ENCODE data around the gene SNRPN. TPM values are rescaled to one million over a fixed set of nuclear protein-coding genes. Genes with fewer than 3 reads are reported as not detected.
"Not testable (repeated sequence)": the region's sequence is repeated elsewhere in the genome, so short reads cannot be mapped to it uniquely, and the experiment has no call there.

The SNRPN gene
- 33.6 and 35.4 TPM in 2 replicates for total RNA-seq

DNA sequence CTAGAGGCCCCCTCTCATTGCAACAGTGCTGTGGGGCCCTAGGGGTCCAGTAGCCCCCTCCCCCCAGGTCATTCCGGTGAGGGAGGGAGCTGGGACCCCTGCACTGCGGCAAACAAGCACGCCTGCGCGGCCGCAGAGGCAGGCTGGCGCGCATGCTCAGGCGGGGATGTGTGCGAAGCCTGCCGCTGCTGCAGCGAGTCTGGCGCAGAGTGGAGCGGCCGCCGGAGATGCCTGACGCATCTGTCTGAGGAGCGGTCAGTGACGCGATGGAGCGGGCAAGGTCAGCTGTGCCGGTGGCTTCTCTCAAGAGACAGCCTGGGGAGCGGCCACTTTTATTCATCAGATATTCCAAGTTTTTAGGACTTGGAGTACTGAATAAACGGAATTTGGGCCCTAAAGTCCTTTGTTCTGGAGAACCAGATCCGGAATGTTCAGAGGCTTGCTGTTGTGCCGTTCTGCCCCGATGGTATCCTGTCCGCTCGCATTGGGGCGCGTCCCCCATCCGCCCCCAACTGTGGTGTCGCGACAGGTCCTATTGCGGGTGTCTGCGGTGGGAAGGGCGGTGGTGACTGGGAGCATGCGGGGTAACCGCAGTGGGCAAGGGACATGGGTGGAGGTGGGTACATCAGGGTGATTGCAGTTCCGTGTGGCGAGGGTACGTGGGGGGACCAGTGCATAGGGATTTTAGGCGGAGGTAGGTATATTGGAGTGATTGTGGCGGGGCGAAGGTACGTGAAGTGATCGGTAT is at the start of gene SNRPN, which contains the start of gene SNURF:
Gene SNRPN, plus strand, starts transcription at position 205 of the 748 bp plus-strand sequence. CDS start 19,467 bp downstream, outside the sequence.
Gene SNURF, plus strand, starts transcription at position 205 of the 748 bp plus-strand sequence. Its CDS starts 62 bp downstream, at position 267.
- H3K27me3 Mint-ChIP-seq (ENCODE audit: insufficient read depth), result no peaks in the 10 kb centered on the region
- H3K27ac Mint-ChIP-seq, result peak within 1 kb of the TSS; percentile 92
- peaks cover 26% of the 10 kb centered on the region for H3K9me3 Mint-ChIP-seq
- peak; percentile 52 for DNase-seq (ENCODE audit: low spot score)
- peaks cover 3% of the 10 kb centered on the region for H3K36me3 Mint-ChIP-seq (ENCODE audit: low read depth)
- peaks cover 10% of the 10 kb centered on the region for H3K4me1 Mint-ChIP-seq (ENCODE audit: low read depth)
- intact Hi-C loops (cut with micrococcal nuclease), result loop anchor here (5.0 to 10.0 kb wide), 3 partner anchors 412 to 1130 kb away; no protein-coding TSS in a partner anchor
- H3K4me3 Mint-ChIP-seq, result peak within 1 kb of the TSS; percentile 95

DNA sequence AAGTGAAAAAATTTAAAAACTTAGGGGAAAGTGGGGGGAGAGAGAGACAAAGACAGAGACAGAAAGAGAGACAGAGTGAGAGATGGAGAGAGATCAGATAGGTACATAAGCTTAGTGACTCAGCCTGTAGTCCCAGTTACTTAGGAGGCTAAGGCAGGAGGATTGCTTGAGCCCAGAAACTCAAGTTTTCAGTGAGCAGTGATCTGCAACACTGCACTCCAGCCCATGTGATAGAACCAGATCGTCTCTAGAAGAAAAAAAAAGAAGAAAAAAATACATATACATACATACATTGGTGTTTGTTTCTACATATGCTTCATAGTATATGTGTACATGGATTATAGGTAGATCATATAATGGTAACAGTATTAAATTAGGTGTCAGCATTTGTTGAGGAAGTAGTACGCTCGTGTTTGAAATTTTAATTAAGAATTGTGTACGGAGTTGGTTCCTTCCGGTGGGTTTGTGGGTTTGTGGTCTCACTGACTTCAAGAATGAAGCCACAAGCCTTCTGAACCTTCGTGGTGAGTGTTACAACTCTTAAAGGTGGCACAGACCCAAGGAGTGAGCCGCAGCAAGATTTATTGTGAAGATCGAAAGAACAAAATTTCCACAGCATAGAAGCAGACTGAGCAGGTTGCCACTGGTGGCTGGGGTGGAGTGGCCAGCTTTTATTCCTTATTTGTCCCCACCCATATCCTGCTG is 38.3 kb upstream of the SNRPN start:
- Mint-ChIP-seq H3K4me3 (no peak overlapping the region), H3K27me3 (ENCODE audit: insufficient read depth) (no peaks in the 10 kb centered on the region), H3K4me1 (ENCODE audit: low read depth) (no peaks in the 10 kb centered on the region), H3K27ac (no peak overlapping the region), H3K36me3 (ENCODE audit: low read depth) (no peaks in the 10 kb centered on the region), H3K9me3 (peaks cover 59% of the 10 kb centered on the region)
- intact Hi-C loops (cut with micrococcal nuclease), result no loop called here
- DNase-seq (ENCODE audit: low spot score), result no peak

DNA sequence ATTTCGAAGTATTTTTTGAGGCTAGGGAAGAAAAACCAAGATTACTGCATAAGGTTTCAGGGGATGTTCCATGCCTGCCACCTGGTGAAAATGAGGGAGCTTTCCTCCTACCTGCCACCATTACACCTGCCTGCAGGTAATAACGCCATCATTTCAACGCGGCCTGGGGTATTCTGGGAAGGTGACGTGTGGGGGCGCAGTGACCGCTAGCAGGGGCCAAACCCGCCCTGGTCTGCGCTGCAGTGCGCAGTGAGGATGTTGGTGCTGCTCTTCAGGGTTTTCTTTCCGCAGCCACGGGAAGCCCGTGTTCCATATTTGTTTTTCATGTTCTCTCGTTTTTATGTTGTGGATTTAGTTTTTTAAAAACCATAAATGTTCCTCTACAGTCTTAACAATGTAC is 37.4 kb upstream of the SNRPN start:
- peaks cover 54% of the 10 kb centered on the region for H3K9me3 Mint-ChIP-seq

DNA sequence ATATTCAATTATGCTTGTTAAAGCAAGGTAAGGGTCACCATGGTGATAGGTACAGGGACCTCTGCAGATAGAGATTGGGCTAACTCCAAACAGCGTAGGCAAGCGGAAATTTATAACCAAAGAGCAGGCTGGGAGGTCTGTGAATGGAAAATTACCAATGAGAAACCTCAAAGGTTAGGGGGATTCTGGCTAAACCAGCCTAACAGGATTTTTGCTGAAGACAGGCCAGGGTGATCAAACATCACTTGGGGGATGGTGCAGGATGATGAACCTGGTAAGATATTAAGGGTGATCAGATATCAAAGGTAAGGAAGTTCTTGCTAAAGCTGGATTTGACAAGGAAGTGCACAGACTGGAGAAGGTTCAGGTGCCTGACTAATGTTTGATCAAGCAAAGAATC is 35.3 kb upstream of the SNRPN start:
- Mint-ChIP-seq H3K9me3 (peaks cover 55% of the 10 kb centered on the region), H3K27ac (no peak overlapping the region), H3K36me3 (ENCODE audit: low read depth) (no peaks in the 10 kb centered on the region), H3K4me3 (no peak overlapping the region), H3K4me1 (ENCODE audit: low read depth) (no peaks in the 10 kb centered on the region), H3K27me3 (ENCODE audit: insufficient read depth) (no peaks in the 10 kb centered on the region)
- intact Hi-C loops (cut with micrococcal nuclease), result no loop called here
- no peak for DNase-seq (ENCODE audit: low spot score)

More for the DNA sequence above, 37.4 kb upstream of the SNRPN start:
- DNase-seq (ENCODE audit: low spot score), result no peak
- Mint-ChIP-seq H3K27ac (no peak overlapping the region), H3K27me3 (ENCODE audit: insufficient read depth) (no peaks in the 10 kb centered on the region), H3K4me3 (no peak overlapping the region), H3K4me1 (ENCODE audit: low read depth) (no peaks in the 10 kb centered on the region), H3K36me3 (ENCODE audit: low read depth) (no peaks in the 10 kb centered on the region)
- intact Hi-C loops (cut with micrococcal nuclease), result no loop called here

DNA sequence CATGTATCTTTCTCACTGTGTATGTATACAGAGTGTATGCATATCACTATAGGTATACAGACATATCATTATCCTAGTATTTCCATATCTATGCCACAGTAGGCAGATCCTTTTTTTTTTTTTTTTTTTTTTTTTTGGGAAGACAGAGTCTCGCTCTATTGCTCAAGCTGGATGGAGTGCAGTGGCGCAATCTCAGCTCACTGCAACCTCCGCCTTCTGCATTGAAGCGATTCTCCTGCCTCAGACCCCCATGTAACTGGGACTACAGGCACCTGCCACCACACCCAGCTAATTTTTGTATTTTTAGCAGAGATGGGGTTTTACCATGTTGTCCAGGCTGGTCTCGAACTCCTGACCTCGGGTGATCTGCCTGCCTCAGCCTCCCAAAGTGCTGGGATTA is 32.0 kb upstream of the SNRPN start:
- H3K4me3 Mint-ChIP-seq; H3K27me3 Mint-ChIP-seq (ENCODE audit: insufficient read depth); H3K4me1 Mint-ChIP-seq (ENCODE audit: low read depth); H3K27ac Mint-ChIP-seq; DNase-seq (ENCODE audit: low spot score); intact Hi-C loops (cut with micrococcal nuclease); H3K36me3 Mint-ChIP-seq (ENCODE audit: low read depth): not testable (repeated sequence)
- H3K9me3 Mint-ChIP-seq, result peaks cover 41% of the 10 kb centered on the region

DNA sequence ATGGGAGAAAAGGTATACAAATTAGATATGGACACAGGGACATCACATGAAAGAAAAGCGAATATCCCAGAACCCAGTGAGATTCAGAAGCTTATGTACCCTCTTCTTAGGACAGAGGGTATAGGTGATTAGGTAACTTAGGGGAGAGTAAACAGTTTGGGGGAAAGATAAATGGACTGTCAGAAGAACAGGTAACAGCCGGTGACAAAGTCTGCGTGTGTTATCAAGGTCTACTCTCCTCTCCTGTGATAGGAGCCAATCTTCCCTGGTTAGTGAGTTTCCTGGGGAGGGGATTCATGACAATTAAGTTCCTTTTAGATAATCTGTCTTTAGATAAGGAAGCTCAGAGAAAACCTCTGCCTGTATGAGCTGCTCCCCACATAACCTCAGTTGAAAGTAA is 30.6 kb upstream of the SNRPN start:
- no peaks in the 10 kb centered on the region for H3K27me3 Mint-ChIP-seq (ENCODE audit: insufficient read depth)

DNA sequence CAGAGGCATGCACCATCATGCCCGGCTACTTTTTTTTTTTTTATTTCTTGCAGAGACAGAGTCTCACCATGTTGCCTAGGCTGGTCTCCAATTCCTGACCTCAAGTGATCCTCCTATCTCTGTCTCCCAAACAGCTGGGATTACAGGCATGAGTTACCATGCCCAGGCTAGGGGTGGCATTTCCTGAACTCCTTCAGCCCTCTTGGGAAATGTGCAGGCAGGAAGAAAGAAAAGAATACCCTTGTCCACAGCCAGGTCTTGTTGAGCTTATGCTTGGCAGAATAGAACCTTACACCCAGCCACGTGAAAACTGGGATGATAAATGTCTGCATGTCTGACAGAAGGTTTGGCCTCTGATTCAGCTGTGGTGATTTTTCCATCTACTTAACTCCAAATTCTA is 30.2 kb upstream of the SNRPN start:
- Mint-ChIP-seq H3K36me3 (ENCODE audit: low read depth) (no peaks in the 10 kb centered on the region), H3K9me3 (peaks cover 44% of the 10 kb centered on the region), H3K27ac (no peak overlapping the region), H3K4me3 (no peak overlapping the region), H3K4me1 (ENCODE audit: low read depth) (no peaks in the 10 kb centered on the region), H3K27me3 (ENCODE audit: insufficient read depth) (no peaks in the 10 kb centered on the region)
- DNase-seq (ENCODE audit: low spot score), result no peak
- intact Hi-C loops (cut with micrococcal nuclease), result no loop called here

More for the DNA sequence above, 30.6 kb upstream of the SNRPN start:
- DNase-seq (ENCODE audit: low spot score), result no peak
- Mint-ChIP-seq H3K36me3 (ENCODE audit: low read depth) (no peaks in the 10 kb centered on the region), H3K4me3 (no peak overlapping the region), H3K4me1 (ENCODE audit: low read depth) (no peaks in the 10 kb centered on the region), H3K27ac (no peak overlapping the region), H3K9me3 (peaks cover 44% of the 10 kb centered on the region)
- intact Hi-C loops (cut with micrococcal nuclease), result no loop called here

DNA sequence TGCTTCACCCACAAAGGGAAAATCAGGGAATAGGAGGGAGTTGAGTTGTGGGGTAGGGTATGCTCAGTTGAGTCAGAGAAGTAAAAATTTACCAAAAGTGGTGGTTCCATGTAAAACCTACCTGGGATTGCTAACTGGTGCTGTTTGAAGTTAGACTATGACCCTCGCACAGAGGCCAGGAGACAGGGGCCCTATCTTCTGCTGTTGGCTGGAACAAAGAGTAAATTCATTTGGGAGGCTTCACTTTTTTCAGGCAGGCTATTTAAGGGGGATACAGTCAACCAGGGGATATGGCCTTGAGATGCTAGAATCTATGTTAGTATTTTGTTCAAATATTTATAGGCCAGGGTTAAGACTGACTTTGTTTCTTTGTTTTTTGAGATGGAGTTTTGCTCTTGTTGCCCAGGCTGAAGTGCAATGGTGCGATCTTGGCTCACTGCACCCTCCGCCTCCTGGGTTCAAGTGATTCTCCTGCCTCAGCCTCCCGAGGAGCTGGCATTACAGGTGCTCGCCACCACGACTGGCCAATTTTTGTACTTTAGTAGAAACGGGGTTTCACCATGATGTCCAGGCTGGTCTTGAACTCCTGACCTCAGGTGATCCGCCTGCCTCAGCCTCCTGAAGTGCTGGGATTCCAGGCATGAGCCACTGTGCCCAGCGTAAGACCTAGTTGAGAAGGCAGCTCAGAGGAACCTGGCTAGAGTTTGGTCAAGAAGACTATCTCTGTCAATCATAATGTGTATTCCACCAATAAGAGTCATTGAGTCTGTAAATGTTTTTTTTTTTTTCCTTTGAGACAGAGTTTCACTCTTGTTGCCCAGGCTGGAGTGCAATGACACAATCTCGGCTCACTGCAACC is 22.7 kb upstream of the SNRPN start:
- DNase-seq (ENCODE audit: low spot score); H3K36me3 Mint-ChIP-seq (ENCODE audit: low read depth); H3K4me3 Mint-ChIP-seq; H3K27me3 Mint-ChIP-seq (ENCODE audit: insufficient read depth); H3K27ac Mint-ChIP-seq; H3K4me1 Mint-ChIP-seq (ENCODE audit: low read depth); intact Hi-C loops (cut with micrococcal nuclease): not testable (repeated sequence)
- peaks cover 33% of the 10 kb centered on the region for H3K9me3 Mint-ChIP-seq

DNA sequence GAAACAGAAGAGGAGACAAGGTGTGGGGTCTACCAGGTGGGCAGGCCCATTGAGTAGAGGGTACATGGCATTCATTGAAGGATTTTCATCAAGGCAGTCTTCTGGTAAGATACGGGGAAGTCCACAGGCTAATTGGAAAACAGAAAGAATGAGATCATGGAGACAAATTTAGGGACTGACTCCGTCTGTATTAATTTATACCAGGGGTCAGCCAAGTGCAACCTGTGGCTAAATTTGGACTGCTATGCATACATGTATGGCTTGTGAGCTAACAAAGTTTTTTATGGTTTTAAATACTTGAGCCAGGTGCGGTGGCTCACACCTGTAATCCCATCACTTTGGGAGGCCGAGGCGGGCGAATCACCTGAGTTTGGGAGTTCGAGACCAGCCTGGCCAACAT is 21.1 kb upstream of the SNRPN start:
- intact Hi-C loops (cut with micrococcal nuclease), result no loop called here
- Mint-ChIP-seq H3K4me1 (ENCODE audit: low read depth) (no peaks in the 10 kb centered on the region), H3K9me3 (peaks cover 37% of the 10 kb centered on the region), H3K36me3 (ENCODE audit: low read depth) (no peaks in the 10 kb centered on the region), H3K27me3 (ENCODE audit: insufficient read depth) (no peaks in the 10 kb centered on the region), H3K4me3 (no peak overlapping the region), H3K27ac (no peak overlapping the region)
- DNase-seq (ENCODE audit: low spot score), result no peak

DNA sequence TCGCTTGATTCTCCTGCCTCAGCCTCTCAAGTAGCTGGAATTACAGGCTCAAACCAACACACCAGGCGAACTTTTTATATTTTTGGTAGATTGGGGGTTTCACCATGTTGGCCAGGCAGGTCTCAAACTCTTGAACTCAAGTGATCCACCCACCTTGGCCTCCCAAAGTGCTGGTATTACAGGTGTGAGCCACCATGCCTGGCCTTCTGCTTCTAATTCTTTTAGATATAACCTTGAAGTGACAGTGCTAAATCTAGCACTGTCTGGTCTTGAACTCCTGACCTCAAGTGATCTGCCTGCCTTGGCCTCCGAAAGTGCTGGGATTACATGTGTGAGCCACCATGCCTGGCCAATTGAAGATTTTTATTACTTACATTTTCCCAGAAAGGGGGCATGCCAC is 16.6 kb upstream of the SNRPN start:
- H3K27me3 Mint-ChIP-seq (ENCODE audit: insufficient read depth); H3K27ac Mint-ChIP-seq; intact Hi-C loops (cut with micrococcal nuclease); H3K4me3 Mint-ChIP-seq; H3K36me3 Mint-ChIP-seq (ENCODE audit: low read depth); DNase-seq (ENCODE audit: low spot score); H3K4me1 Mint-ChIP-seq (ENCODE audit: low read depth): not testable (repeated sequence)
- H3K9me3 Mint-ChIP-seq, result peaks cover 37% of the 10 kb centered on the region

DNA sequence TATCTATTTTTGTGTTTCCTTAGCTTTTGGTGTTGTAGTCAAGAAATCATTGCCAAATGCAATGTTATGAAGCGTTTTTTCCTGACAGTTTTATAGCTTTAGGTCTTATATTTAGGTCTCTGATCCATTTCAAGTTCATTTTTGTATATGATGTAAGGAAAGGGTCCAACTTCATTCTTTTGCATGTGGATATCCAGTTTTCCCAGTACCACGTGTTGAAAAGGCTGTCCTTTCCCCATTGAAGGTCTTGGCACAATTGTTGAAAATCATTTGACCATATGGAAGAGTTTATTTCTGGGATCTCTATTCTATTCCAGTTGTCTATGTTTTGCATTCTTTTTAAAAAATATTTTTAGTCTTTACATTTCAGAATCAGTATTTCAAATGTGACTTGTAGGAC is 14.6 kb upstream of the SNRPN start:
- no peak for DNase-seq (ENCODE audit: low spot score)
- Mint-ChIP-seq H3K4me1 (ENCODE audit: low read depth) (no peaks in the 10 kb centered on the region), H3K27ac (no peak overlapping the region), H3K27me3 (ENCODE audit: insufficient read depth) (no peaks in the 10 kb centered on the region), H3K9me3 (peaks cover 30% of the 10 kb centered on the region), H3K36me3 (ENCODE audit: low read depth) (no peaks in the 10 kb centered on the region), H3K4me3 (no peak overlapping the region)
- intact Hi-C loops (cut with micrococcal nuclease), result no loop called here

DNA sequence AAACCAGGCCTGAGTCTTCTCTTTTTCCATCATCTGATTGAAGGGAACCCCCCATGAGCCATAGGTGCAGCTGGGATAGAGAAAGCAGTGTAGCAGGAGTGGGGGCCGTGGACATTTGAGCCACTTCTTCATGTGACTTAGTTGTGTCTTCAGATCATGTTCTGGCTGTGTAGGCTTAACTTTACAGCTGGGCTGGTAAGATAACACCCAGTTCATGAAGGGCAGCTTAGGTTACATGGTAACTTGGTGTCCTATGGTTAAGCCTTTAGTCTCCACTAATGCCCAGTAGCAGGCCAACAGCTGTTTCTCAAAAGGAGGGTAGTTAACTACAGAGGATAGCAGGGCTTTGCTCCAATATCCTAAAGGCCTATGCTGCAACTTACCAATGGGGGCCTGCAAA is 11.4 kb upstream of the SNRPN start:
- Mint-ChIP-seq H3K36me3 (ENCODE audit: low read depth) (no peaks in the 10 kb centered on the region), H3K9me3 (peaks cover 26% of the 10 kb centered on the region), H3K4me1 (ENCODE audit: low read depth) (no peaks in the 10 kb centered on the region), H3K4me3 (no peak overlapping the region), H3K27ac (no peak overlapping the region), H3K27me3 (ENCODE audit: insufficient read depth) (no peaks in the 10 kb centered on the region)
- intact Hi-C loops (cut with micrococcal nuclease), result no loop called here
- DNase-seq (ENCODE audit: low spot score), result no peak
